Stimulated activated CD8-positive, alpha-beta memory T cell treated with anti-CD3 and anti-CD28 coated beads, Interleukin-12 subunit alpha, Interleukin-12 subunit beta, amount 100 ng/mL, for 1 hour (primary cell): ENCODE data around the gene TMEM181.
"Not testable (repeated sequence)": the region's sequence is repeated elsewhere in the genome, so short reads cannot be mapped to it uniquely, and the experiment has no call there.

ENCODE experiments used
- DNase-seq: peaks from one replicate; pipeline ENCODE4 v3.0.0-alpha.2; 2020; ENCODE audit warnings: low read depth

Gene TMEM181, protein sequence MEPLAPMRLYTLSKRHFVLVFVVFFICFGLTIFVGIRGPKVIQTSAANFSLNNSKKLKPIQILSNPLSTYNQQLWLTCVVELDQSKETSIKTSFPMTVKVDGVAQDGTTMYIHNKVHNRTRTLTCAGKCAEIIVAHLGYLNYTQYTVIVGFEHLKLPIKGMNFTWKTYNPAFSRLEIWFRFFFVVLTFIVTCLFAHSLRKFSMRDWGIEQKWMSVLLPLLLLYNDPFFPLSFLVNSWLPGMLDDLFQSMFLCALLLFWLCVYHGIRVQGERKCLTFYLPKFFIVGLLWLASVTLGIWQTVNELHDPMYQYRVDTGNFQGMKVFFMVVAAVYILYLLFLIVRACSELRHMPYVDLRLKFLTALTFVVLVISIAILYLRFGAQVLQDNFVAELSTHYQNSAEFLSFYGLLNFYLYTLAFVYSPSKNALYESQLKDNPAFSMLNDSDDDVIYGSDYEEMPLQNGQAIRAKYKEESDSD

DNA sequence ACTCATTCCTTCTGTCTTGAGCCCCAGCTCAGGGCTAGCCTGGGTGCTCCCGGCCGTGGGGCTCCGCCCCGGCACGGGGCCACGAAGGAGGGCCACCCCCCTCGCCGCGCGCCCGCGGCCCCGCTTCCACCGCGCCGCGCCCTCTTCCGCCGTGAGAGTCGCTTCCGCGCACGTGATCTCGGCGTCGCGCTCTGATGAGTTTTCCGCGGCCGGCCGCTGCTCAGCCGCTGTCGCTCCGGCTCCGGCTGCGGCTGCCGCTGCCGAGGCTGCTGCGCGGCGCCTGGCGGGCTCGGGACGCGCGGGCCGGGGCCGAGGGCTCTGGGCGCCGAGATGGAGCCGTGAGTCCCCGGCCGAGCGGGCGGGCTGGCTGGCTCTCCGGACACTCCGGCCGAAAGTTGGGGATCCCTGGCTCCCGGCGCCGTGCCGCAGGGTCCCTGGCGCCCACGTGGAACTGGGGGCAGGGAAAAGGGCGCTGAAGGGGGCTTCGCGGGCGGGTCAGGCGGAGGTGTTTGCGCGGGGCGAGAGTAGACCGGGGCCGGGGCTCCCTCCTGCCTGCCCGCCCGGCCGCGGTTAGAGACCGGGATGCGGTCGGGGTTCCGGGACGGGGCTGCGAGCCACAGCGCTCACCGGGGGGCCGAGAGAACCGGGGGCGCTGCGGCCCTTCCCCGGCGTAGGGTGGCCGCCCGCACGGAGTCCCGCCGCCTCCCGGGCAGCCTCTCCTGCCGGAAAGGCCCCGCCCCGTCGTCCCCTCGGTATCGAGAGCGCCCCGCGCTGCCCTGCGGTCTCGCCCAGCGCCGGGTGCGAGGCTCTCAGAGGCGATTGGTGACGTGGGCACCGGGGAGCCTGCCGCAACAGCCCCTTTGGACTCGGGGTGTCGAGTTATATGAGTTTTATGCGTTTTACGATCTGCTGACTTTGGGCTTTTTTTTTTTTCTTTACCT lies at the start of gene TMEM181:
Gene TMEM181, plus strand, starts transcription at position 197 of the 941 bp plus-strand sequence. Its CDS starts 134 bp downstream, at position 331.
- DNase-seq, result peak; percentile 75

DNA sequence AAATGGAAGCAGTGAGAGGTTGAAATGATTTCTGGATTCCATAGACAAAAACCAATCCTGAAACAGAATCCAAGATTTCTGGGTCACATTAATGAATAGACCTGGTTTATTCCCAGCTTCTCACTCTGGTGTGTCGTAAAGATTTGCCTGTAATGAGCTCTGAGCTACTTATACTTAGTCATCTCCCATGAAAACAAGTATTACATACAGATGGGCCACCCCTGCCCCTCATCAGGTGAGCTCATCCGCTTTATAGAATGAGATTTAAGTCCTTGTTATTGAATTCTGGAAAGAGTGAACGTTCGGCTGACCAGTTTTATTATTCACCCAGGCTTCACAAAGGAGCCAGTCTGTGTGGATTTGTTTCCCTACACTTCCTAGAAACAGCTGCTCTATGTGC lies 47.1 kb upstream of the TMEM181 start:
- no peak for DNase-seq

DNA sequence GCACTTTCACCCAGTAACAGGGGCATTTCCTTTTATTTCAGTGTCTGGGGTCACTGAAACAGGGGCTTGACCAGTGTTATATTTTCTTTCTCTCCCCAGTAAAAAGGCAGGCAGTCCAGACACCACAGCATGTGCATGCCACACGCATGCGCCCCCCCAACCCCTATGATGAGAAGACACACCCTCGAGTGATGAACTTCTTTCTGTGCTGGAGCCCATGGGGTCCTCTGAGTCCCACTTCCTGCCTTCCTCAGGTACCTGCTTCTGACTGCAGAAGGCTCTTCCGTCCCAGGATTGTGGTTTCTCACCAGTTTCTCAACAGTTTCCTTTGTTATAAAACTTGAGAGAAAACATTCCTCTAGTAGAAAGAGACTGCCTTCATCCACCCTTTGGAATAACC lies 45.7 kb upstream of the TMEM181 start:
- DNase-seq, result no peak

DNA sequence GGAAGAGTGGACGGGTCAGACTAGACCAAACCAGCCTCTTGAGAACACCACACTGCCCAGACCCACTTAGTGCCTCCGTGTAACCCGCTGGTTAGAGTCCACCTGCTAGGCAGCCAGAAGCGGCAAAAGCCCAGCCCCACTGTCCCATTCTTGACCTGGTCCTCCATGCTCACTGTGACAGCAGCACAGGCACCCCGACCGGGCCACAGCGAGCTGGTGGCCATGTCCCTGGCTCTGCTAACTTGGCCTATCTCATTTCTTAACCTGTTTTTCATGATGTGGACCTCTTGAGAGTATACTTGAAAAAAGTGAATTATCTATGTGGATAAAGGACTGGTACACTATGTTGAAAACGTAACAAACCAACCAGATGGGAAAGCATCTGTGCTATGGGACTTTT lies 44.9 kb upstream of the TMEM181 start:
- DNase-seq, result no peak

DNA sequence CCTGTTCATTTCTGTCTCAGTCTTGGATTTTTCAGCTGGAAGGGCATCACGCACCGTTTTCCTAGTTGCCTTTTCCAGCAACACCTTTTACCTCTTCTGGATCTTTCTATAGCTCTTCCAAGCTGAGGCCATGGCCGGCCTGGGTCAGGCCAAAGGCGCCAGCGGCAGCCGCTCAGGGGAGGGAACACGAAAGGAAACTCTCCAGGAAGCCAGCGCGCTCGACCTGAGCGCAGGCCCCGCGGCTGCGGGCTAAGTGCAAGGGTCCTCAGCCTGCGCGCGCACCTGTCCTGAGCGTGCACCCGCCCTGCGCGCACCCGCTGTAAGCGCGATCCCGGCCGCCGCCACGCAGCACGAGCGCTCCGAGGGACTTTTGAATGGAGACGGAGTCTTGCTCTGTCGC lies 43.8 kb upstream of the TMEM181 start:
- no peak for DNase-seq

DNA sequence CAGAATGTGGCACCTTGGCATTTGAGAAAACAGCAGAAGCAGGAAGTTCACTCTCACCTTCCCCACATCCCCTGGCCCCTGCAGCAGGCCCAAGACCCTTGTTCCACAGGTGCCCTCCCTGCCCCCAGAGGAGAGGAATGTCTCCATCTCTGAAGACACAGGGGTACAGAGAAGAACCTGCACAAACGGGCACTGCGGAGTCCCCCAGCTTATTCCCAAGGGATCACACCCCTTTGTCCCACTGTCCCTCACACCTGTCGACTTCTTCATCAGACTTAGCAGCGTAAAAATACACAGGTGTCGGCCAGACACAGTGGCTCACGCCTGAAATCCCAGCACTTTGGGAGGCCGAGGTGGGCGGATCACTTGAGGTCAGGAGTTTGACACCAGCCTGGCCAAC lies 42.9 kb upstream of the TMEM181 start:
- no peak for DNase-seq

DNA sequence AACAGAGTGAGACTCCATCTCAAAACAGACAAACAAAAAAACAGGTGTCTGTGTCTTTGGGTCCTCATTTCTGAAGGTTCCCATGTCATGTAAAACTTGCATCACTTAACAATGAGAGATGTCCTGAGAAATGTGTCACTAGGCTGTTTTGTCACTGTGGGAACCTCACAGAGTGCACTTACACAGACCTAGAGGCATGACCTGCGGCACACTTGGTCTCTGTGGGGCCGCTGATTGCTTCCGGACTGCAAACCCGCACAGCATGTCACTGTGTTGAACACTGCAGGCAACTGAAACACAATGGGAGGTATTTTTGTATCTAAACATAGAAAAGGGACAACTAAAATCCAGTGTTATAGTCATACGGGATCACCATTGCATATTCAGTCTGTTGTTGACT lies 42.3 kb upstream of the TMEM181 start:
- DNase-seq, result no peak

DNA sequence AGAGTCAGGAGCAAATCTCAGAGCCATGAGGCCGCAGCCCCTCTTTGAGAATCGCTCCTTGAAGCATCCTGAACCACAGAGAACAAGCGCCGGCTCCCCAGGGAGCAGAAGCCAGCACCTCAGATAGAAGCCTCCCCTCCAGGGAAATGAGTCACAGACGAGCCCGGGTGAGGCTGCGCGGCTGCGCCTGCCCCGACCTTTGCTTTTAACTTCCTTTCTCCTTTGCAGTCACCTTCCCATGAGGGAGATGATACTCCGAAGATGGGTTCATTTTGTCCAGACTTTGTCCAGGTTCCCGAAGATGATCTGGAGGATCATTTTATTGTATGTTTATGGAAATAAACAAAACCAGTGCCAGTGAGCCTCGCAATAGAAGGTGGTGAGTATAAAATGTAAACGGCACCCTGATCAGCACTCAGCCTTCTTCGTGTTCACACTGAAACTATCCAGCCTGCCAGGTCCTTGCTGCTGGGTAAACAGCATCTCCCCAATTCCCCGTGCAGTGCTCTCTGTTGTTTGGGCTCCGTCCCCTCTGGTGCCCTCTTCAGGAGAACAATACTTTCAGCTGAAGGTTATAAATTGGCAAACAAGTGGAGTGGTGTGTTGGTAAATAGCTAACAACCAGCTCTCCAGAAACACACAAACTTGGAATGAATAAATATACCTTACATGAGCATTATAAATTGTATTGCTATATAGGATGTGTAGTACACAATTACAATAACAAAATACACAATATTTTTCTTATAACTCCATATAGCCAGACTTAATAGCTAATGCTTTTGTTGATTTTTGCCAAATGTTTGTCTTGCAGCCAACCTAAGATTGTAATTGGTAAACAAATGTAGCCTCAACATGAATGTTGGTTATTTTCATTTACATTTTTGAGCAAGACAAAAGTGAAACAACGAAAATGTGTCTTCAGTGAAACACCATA lies 41.4 kb upstream of the TMEM181 start:
- no peak for DNase-seq

DNA sequence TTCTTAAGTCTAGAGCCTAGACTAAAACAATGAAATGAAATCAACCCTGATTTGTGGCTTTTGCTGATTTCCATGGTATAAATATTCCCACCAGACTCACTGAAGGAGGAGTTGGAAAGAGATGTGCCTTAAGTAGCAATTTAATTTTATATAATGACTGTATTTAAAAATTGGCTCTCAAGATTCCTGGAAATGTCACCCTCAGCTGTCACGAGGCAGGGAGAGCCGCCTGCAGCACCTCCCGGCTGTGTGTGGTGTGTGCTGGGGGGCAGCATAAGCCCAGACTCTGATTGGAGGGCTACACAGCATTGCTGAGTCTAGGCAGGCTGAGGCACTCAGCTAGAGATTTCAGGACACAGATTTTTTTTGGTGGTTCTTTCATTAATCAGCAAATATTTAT lies 40.6 kb upstream of the TMEM181 start:
- no peak for DNase-seq

DNA sequence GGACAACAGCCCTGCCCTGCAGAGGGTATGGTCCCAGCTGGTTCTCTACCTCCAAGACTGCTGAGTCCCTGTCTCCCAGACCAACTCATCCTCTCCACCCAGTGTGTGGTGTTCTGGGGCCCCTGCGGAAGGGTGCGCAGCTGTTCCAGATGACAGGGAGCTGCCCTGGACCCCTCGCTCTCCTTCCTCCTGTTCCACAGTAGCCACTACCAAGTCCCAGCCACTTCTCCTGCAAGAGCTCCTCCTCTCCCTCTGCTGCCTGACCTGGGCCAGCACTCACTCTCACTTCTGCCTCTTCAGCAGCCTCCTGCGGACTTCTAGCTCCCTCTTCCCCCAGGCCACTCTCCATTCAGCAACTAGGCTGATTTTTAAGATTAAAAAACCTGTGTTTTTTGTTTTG lies 40.1 kb upstream of the TMEM181 start:
- no peak for DNase-seq

DNA sequence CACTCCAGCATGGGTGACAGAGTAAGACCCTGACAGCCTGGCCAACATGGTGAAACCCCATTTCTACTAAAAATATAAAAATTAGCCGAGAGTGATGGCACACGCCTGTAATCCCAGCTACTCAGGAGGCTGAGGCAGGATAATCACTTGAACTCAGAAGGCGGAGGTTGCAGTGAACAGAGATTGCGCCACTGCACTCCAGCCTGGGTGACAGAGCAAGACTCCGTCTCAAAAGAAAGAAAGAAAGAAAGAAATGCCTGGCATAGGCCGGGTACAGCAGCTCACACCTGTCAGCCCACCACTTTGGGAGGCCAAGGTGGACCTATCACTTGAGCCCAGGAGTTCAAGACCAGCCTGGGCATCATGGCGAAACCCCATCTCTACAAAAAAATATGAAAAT lies 38.9 kb upstream of the TMEM181 start:
- DNase-seq, result not testable (repeated sequence)

DNA sequence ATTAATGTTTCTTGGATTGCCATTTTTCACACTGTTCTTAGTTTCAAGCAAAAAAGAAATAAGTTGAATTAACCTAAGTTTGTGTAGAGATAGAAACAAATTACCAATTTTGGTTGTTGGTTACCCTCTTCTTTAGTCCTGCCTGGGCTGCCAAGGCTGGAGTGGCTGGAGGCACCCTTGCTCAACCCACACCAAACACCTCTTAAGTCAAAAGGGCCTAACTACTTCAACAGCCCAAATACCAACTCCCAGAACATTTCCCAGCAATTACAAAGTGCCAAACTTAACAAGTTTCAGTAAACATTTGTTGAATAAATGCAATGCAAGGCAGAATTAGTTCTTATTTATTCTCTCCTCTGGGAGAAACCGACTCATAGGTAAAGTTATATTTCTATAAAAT lies 38.1 kb upstream of the TMEM181 start:
- DNase-seq, result no peak

DNA sequence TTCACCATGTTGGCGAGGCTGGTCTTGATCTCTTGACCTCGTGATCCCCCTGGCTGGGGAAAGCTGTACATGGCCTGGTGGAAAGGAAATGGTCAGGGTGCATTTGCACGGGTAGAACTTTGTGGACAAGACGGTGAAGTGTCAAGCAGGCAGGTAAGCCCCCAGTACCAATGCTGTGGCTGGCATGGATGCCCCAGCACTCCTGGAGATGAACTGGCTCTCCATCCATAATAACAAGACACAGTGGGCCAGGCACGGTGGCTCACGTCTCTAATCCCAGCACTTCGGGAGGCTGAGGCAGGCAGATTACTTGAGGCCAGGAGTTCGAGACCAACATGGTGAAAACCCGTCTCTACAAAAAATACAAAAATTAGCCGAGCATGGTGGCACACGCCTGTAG lies 37.3 kb upstream of the TMEM181 start:
- DNase-seq, result no peak

DNA sequence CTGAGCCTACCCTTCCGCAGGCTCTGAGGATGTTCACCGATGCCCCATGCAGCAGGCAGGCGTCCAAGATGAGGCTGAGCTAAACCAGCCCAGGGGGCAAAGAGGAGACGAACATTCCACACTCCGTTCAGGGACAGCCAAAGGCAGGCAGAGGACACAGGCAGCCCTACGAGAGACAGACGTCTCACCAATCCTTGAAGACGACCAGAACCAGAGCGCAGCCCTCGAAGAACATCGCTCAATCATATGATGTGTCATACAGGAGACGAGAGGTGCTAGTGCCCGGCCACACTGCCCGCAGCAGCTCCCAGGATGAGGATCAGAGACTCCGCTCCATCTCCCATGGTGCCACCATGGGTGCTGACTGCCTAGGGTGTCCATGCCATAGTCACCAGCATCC lies 35.6 kb upstream of the TMEM181 start:
- no peak for DNase-seq

DNA sequence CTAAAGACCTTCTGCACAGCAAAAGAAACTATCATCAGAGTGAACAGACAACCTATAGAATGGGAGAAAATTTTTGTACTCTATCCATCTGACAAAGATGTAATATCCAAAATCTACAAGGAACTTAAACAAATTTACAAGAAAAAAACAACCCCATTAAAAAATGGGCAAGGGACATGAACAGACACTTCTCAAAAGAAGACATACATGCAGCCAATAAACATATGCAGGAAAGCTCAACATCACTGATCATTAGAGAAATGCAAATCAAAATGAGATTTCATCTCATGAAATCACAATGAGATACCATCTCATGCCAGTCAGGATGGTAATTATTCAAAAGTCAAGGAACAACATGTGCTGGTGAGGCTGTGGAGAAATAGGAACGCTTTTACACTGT lies 32.0 kb upstream of the TMEM181 start:
- not testable (repeated sequence) for DNase-seq

DNA sequence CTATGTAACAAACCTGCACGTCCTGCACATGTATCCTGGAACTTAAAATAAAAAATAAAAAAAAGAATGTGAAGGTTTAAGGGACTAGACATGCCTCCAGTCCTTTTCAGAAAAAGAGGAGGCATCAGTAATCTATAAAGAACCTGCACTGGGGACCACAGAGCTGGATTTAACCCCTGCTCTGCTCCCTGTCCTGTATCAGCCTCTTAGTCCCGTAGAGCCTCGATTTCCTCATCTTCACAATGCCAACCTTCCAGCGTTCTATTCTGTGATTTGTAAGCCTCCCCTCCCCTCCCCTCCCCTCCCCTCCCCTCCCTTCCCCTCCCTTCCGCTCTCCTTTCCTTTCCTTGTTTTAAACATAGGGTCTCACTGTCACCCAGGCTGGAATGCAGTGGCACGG lies 31.1 kb upstream of the TMEM181 start:
- DNase-seq, result no peak

DNA sequence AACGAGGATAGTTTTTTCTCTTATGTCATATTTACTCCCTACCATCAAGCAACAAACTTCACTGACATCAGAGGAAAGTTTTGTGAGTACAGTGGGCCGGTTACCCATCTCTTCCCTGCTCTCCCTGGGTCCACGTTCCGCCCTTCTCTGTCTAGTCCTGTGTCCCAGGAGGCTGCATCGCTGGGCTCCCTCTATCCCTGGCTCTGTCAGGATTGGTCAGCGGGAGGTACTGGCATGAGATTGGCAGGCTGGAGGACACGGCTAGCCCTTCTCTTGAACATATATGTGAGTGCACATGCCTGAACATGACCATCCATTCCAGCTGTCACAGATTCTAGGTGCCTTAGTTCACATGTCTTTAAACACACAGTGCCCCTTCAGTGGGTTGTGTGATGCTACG lies 30.3 kb upstream of the TMEM181 start:
- DNase-seq, result no peak

DNA sequence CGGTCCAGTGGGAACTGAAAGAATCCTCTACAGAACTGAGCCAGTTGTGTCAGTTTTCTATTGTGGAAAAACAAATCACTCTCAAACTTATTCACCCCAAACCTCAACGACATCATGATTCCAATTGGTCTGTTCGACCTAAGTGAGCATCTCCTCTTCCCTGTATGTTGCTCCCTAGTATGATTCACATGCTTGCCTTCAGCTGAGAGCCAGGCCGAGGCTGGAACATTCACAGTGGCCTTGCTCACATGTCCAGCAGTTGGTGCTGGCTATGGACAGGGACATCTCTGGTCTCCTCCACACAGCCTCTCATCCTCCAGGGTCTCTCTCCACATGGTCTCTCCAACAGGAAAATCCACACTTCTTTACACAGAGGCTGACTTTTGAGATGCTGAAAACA lies 28.3 kb upstream of the TMEM181 start:
- DNase-seq, result no peak

DNA sequence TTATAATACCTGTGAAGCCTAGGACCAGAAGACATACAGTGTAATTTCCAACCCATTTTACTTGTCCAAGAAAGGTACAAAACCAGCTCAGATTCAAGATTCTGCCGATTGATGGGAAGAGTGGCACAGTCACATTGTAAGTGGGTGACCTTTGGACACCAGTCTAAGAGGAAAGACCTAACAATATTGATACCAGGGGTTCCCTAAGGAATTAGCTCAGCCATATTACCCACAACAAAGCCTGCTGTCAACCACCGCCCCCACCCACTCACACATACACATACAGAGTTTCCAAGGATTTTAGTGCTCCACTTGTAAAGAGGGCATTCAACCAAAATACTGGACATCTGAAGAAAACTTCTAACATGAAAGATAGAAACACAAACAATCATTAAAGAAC lies 27.9 kb upstream of the TMEM181 start:
- no peak for DNase-seq

DNA sequence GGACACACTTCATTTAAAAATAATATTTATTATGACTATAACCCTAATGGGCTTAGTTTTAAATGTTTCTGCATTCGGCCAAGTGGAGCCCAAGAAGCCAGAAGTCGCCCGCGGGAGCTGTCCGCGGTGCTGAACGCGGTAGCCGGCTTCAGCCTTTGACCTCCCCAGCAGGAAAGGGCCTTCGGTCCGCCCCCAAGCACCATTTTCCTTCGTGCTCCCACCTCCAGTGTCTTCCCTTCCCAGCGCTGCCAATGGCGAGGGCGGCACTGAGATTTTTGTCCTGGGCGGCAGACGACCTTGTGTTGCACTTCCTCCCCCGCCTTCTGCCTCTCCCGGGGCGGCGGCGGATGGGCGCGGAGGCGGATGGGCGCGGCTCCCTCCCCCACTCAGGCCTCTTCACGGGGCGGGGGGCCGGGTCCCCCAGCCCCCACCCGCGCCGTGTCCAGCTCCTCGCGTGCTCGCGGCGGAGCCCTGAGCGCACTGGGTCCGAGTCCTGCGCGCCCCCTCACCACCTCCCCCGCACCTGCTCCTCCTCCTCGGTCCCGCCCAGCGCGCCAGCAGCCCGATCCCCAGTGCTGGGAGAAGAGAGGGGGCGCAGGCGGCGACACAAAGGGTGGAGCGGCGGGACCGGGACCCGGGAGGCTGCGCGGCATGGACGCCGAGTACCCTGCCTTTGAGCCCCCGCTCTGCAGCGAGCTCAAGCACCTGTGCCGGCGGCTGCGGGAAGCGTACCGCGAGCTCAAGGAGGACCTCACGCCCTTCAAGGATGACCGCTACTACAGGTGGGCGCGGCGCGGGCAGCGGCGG lies 23.6 kb upstream of the TMEM181 start:
- peak; percentile 58 for DNase-seq
